D341Med (cell line): Measurements from ENCODE around the gene TRPV3.
"Not testable (repeated sequence)": the region's sequence is repeated elsewhere in the genome, so short reads cannot be mapped to it uniquely, and the experiment has no call there.

Source experiments
- DNase-seq: peaks from one replicate; pipeline ENCODE4 v3.0.0; 2012; ENCODE audit warnings: low spot score

Gene TRPV3

GRCh38 chr17:3573246-3574100 is 15.9 kb upstream of the TRPV3 start:
- no peak for DNase-seq

DNA sequence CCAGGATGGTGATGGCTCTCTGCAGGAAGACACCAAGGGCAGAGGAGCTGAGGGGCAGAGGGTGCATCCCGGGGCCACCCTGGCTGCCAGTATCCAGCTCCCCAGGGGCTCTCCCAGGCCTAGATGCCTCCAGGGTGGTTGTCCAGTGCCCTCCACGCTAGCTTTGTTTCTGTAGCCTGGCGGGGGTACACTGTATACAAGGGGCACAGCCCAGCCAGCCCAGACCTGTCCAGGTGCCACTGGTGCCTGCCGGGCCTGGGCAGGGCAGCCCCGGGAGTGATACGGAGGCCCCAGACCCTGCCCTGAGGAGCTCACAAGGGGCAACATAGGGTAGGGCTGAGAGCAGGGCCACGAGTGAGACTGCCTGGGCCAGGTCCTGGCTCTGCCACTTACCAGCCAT is 14.6 kb upstream of the TRPV3 start:
- no peak for DNase-seq

DNA sequence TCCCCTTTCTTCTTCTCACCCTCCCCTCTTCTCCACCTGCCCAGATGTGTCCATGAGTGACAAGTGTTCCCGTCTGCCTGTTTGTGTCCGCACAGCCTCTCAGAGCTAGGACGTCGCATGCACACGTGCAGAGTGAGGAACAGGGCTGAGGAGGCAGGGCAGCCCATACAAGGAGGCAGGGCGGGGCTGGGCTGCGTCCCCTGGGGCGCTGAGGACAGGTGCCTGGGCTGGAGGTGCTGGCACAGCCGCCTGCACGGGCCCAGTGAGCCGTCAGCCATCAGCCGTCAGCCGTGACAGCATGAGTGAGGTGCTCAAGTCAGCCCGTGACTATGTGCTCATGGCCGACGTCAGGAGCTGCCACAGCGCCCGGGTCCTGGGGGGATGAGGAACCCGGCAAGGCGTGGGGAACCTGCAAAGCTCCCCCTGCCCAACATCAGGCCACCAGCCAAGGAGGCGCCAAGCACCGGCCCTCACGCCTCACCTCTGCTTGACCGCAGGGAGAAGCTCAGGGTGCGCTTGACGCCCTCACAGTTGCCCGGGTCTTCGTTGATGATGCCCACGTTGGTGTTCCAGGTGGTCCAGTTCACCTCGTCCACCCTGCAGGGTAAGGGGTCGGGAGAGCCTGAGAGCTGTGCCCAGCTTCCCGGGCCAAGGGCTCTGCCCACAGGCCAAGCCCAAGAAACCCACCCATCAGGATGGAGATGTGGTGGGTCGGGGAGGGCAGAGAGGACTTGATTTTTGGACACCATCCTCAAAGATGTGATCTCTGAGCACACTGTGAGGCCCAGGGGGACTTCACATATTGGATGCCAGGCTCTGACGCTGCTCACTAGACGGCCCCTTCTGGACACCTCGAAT is 13.7 kb upstream of the TRPV3 start:
- DNase-seq = no peak

- DNase-seq = no peak
Measured at GRCh38 chr17:3569534-3570137, 12.0 kb upstream of the TRPV3 start.

DNA sequence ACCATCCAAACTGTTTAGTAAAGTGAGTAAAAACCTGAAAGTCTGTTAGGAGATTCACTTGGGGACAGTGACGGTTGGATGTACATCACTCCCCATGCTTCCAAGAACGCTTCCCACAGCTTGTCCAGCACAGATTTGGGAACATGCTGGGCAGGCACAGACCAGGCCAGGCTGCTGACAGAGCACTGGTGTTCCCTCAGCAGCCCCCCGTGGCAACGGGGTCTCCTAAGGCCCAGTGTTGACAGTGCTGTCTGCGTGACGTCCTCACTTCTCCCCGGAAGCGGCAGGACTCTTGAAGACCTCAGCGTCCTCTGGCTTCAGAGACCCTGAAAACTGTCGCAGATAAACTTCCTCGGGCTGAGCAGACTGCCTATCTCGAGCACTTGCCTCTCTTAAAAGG is 8.9 kb upstream of the TRPV3 start:
- no peak for DNase-seq

DNA sequence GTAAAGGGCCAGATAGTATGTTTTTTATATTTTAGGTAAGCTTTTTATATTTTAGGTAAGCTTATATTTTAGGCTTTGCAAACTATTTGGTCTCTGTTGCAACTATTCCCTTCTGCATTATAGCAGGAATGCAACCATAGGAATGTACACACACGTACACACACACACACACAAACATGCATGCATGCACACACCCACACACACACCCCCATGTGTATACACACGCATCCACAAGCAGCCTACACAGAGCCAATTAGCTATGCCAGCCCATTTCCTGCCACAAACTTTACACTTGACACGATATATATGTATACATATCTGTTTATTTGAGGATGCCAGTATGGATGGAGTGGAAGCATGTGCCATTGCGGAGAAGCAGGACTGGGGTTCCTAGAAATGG is 7.5 kb upstream of the TRPV3 start:
- DNase-seq = no peak

DNA sequence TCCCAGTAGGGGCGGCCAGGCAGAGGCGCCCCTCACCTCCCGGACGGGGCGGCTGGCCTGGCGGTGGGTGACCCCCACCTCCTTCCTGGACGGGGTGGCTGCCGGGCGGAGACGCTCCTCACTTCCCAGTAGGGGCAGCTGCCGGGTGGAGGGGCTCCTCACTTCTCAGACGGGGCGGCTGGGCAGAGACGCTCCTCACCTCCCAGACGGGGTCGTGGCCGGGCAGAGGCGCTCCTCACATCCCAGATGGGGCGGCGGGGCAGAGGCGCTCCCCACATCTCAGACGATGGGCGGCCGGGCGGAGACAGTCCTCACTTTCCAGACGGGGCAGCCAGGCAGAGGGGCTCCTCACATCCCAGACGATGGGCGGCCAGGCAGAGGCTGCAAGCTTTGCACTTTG is 6.6 kb upstream of the TRPV3 start:
- not testable (repeated sequence) for DNase-seq

DNA sequence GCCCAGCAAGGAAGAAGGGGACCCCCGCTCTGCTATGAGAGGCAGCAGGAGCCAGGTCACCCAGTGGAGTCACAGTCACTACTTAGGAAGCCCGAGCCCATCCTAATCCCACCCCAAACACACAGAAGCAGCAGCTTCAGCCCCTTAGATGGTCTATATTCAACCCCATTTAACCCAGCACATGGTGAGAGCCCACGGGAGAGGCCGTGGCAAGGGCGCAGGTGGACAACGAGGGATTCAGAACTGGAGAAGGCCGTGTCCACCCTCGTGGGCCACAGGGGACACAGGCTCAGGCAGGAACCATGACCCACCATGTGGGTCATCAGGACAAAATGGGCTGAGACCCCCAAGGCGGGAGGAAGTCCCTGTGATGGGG is 1.6 kb upstream of the TRPV3 start:
- no peak for DNase-seq

- DNase-seq = peak; percentile 14
Measured at GRCh38 chr17:3558603-3559269, 1.1 kb upstream of the TRPV3 start.

DNA sequence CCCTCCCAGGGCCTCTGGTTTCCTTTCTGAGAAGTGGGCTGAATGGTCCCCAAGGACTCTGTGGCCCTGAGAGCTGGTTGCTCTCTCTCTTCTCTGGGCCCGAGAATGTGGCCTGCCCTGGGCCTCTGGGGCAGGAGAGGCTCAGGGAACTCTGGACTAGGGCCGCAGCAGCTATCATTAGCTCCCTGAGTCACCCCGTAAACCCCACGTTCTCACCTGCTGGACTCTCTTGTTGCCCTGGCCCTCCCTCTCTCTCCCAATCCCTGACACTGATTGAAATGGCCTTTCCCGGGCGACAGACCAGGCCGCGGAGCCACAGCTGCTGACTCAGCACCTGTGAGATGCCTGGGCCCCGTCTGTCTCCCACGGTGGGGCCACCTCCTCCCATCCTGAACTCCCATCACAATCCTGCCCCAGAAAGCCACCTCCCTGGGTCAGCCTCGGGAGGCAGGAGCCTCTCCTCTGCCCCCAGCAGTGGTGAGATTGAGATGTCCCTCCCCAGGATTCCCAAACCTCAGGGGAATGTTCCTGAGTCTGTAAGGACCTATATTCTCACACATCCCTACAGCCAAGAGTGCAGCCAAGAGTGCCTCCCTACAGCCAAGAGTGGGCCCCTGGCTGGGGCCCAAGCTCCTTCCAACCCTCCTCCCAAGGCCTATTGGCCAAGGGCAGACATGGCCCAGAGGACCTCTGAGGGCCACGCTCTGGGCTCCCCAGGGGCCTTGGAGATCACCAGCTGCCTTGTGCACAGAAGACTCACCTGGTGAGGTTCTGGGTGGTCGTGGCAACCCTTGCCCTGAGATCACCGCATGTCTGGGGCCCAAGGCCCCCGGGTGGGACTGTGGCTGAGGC is 470 bp downstream of the TRPV3 start:
- DNase-seq = no peak

DNA sequence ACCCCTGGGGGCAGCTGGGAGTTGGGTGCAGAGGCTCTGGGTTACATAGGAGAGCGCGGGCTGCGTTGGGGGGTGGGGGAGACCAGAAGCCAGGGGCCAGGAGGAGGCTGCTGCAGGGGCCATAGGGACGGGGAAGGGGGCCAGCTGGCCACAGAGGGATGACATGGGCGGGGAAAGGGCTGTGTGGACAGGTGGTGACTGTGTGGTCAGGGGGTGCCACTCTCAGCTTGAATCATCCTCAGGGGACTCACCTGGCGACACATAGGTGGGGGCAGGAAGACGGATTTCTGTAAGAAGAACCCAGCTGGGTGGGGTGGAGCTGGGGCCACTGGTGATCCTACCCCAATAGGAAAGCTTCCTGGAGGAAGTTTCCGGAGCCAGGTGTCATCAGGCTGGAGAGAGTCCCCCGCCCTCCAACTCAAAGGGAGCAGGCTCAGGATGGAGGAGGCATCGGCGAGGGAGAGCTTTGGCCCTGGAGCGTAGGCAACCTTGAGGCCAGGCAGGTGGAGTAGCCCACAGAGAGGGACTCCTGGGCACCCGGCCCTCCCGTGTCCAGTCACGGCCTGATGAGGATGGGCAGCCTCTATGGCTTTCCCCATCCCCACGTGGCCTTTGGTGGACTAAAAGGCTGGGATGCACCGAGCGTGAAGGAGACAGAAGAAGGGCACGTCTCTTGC is 1.2 kb downstream of the TRPV3 start:
- DNase-seq = no peak

DNA sequence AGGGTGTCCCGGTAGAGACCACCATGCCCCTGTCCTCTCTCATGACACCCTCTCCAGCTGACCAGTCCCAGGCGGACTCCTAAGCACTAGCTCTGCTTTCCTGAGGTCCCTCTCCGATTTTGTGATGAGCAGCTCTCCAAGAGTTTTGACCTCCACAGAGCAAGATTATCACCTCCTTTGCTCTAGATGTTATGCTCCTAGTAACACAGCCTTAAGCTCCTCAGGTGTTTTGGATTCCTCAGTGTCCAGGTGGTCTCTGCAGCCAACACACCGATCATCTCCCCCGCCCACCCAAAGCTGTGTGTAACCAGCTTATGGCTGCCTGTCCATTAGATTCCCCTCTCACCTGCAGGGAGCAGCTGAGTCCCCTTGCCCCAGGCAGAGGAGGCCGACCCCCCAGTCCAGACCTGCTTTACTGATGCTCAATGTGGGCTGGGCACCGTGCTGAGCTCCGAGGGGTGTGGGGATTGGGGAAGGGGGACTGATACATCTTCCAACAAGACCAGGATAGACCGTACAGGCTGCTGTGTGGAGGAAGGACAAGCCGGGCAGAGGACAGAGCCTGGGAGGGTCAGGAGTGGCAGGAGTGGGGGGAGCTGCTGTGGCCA is 2.3 kb downstream of the TRPV3 start:
- DNase-seq = no peak

DNA sequence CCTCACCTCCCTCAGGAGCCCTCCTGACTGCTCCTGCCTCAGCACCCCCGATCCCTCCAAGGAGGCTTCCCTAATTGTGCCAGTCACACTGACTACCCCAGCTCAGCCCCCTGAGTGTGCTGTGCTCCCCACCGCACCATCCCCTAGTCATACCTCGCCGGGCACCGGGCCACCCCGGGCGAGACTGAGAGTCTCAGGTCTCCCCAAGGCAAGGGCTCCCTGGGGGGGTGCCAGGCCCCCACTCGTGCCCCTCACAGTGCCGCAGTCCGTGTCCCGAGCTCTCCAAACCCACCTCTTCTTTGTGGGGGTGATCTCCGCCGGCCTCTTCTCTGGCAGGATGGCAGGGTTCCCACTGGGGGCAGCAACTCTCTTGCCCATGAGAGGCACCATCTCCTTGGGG is 3.2 kb downstream of the TRPV3 start:
- no peak for DNase-seq

GRCh38 chr17:3553419-3554401 is 3.9 kb downstream of the TRPV3 start:
- no peak for DNase-seq

GRCh38 chr17:3552916-3553315 is 4.7 kb downstream of the TRPV3 start:
- DNase-seq = no peak

DNA sequence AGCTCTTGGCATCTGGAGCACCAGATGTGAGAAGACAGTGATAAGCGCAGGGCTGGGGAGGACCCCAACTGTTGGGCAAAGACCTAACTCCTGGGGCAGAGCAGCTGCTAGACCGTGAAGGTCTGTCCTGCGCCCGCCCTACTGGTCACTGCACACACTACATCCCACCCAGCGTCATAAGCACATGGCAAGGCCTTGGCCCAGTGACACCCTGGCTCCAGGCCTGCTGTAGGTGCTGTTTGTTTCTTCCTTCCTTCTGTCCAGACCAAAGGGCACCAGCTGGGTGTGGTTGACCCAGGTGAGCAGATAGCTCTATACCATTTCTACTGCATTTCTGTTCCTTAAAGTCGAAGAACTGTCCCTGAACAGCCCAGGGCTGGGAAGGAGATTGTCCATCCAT is 6.4 kb downstream of the TRPV3 start:
- DNase-seq = no peak

GRCh38 chr17:3549610-3550162 is 7.9 kb downstream of the TRPV3 start:
- no peak for DNase-seq

GRCh38 chr17:3547628-3548027 is 10.0 kb downstream of the TRPV3 start:
- no peak for DNase-seq

DNA sequence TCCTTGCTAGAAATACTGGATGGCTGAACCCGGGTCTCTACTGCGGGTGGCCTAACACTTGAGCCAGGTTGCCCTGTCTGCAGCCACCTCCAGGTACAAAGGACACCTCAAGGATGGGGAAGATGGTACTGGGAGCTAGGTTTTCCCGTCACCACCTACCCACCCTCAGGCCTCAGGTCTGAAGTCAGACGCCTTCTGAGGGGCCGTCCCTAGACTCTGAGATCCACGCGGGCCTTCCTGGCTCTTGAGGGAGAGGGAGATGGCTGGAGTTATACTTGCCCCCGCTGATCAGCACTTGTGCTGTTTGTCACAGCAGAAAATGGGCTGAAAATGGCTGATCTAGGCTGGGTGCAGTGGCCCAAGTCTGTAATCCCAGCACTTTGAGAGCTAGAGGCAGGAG is 10.6 kb downstream of the TRPV3 start:
- no peak for DNase-seq
